GM18505 (cell line): ENCODE measurements around the gene SPEG.
A peak's percentile ranks its signal among the peaks of the same experiment; 100 is the strongest.

Source experiments
- ATAC-seq: cut with Tn5 transposase; IDR thresholded peaks from one replicate; pipeline ENCODE4 v1.9.1; 2021; ENCODE audit not compliant: unreplicated experiment
- POLR2A ChIP-seq: IDR thresholded peaks from 4 replicates; pipeline ENCODE4 v1.6.1; 2011; ENCODE audit warnings: borderline replicate concordance; ENCODE audit not compliant: insufficient read depth, insufficient read length; ENCODE audit errors: extremely low read depth

SPEG gene

DNA sequence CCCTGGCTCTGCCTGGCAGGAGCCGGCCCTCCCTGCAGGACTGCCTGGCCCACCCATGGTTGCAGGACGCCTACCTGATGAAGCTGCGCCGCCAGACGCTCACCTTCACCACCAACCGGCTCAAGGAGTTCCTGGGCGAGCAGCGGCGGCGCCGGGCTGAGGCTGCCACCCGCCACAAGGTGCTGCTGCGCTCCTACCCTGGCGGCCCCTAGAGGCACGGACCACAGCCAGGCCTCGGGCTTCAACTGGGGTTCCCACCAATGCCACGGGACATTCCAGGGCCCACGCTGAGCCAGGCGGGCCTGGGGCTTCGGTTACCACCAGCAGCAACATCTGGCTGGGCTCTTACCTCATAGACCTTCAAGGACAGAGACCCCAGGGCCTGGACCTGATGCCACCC lies 57.9 kb downstream of the SPEG start:
- no peak for TF ChIP-seq POLR2A
- ATAC-seq = no peak

- no peak for TF ChIP-seq POLR2A
- ATAC-seq = no peak
Measured at GRCh38 chr2:219493086-219493485, 58.4 kb downstream of the SPEG start.

GRCh38 chr2:219494952-219495530 lies 60.4 kb downstream of the SPEG start:
- ATAC-seq = no peak
- TF ChIP-seq POLR2A = no peak

DNA sequence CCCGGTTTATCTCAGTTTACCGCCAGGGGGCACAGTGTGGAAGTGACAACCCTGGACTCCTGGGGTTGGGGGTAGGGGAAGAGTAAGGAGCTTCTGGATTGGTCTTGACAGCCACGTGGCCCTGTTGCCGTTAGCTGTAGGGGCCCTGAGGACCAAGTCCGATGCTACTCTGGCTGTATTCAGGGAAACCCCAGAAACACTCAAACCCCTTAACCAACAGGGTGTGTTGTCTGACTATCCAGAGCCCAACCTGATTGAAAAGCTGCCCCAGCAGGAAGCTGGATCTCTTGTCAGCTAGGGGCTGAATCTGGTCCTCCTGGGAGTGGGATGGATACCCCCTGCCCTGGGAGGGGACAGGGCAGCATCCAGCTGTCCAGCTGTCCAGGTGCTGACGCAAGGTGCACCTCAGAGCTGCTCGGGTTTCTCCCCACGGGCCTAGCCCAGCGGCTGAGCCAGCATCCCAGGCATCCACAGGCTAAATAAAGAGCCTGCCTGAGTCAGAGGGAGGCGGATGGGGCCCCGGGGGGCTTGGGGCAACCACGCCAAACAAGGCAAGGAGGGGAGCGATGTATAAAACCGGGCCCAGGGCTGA lies 61.0 kb downstream of the SPEG start:
- ATAC-seq = no peak
- no peak for TF ChIP-seq POLR2A

- no peak for ATAC-seq
- no peak for TF ChIP-seq POLR2A
Measured at GRCh38 chr2:219496247-219496824, 61.7 kb downstream of the SPEG start.

GRCh38 chr2:219496825-219497494 lies 62.3 kb downstream of the SPEG start:
- TF ChIP-seq POLR2A = no peak
- ATAC-seq = no peak

GRCh38 chr2:219497495-219498279 lies 63.0 kb downstream of the SPEG start:
- no peak for TF ChIP-seq POLR2A
- ATAC-seq = no peak

- peak; percentile 89 for TF ChIP-seq POLR2A
- peak; percentile 89 for ATAC-seq
Measured at GRCh38 chr2:219498280-219499057, 63.8 kb downstream of the SPEG start, which contains the start of gene GMPPA. Gene GMPPA (plus strand): TSS chr2:219498891. CDS start chr2:219499976, 1,085 bp downstream.

- no peak for ATAC-seq
- TF ChIP-seq POLR2A = no peak
Measured at GRCh38 chr2:219499058-219499307, 64.3 kb downstream of the SPEG start.

DNA sequence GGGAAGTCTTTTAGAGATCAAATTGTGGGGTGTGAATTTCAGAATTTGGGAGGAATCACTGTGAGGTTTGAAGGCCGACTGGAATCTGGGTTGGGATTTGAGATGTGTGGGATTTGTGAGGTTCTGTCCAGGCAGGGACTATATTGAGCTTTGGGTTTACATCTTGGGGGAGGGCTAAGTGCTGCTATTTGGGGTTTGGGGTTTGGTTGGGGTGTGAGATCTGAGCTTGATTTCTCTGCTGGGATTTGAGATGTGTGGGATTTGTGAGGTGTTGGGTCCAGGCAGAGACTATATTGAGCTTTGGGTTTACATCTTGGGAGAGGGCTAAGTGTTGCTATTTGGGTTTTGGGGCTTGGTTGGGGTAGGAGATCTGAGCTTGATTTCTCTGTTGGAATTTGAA lies 64.9 kb downstream of the SPEG start:
- no peak for ATAC-seq
- no peak for TF ChIP-seq POLR2A

GRCh38 chr2:219500135-219500534 lies 65.5 kb downstream of the SPEG start:
- ATAC-seq = no peak
- TF ChIP-seq POLR2A = no peak

GRCh38 chr2:219501849-219502248 lies 67.2 kb downstream of the SPEG start:
- no peak for ATAC-seq
- TF ChIP-seq POLR2A = no peak

GRCh38 chr2:219502618-219503017 lies 68.0 kb downstream of the SPEG start:
- ATAC-seq = no peak
- no peak for TF ChIP-seq POLR2A
